HK-2 (cell line): ENCODE data around the gene PODN.

Experiments
- DNase-seq: peaks from one replicate; pipeline ENCODE4 v3.0.0-alpha.2; 2018; ENCODE audit not compliant: unreplicated experiment

PODN gene

DNA sequence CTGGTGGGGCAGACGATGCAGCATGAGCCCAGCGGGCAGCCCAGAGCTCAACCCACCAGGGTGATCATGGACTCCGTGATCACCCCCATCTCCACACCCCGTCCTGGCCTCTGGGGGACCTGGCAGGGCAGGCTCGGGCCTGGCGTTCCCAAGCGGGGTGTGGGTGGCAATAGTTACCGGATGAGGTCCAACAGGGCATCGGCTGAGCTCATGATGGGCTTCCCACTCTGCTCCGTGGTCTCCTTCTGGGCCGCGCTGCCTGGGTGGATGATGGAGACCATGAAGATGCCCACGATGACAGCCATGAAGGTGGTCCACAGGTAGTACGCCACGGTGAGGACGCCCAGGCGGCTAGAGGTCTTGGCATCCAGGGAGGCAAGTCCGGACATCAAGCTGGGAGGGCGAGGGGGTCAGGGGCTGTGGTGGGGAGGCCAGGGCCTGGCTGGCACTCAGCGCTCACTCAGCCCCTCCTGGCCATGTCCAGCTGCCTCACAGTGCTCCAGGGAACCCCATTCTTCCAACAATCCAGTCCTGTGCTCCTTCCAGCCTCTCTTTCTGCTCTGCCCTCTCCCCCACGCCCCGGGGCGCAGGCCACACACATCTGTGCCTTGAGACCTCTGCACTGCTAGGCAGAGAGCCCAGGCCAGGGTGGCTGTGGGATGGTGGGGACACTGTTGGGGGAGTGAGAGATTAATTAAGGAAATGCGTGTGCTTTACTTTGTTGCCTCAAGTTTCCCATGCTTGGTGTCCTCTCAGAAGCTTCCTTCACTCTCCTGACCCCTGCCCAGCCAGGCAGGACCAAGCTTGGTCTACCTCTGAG is 52.8 kb downstream of the PODN start:
- DNase-seq = no peak

DNA sequence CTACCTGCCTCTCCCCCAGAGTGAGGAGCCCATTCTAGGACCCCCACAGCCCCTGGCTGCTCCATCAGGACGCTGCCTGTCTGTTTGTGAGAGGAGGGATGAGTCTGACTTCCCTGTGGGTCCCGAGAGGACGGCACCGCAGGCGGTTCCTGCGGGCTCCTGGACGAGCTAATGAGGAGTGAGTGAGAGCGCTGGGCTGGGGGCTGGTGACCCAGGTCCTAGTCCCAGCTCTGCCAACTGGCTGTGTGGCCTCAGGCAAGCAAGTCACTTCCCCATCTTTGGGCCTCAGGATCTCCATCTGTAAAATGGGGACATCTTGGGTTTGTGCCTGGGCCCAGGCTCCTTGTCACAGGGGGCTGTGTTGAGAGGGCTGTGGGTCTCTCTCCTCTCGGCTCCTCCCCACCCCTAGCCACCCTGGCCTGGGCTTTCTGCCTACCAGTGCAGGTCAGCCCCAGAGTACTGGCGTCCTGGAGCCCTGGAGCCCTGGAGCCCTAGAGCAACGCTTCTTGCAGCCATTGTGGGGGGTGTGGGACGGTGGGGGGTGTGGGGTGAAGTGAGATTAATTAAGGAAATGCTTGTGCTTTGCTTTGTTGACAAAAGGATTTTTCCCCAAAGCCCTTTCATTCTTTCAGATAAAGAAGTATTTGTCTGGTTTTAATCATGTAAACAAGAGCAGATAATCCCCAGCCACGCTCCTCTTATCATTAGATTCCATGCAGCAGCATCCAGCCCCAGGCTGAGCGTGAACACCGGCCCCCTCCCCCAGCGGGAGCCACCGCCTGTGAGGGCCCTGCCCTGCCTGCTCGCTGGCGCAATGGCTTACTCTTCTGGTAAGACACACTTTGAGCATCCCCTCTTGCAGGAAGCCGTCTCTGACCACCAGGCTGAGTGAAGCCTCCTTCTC is 53.6 kb downstream of the PODN start:
- DNase-seq = no peak

DNA sequence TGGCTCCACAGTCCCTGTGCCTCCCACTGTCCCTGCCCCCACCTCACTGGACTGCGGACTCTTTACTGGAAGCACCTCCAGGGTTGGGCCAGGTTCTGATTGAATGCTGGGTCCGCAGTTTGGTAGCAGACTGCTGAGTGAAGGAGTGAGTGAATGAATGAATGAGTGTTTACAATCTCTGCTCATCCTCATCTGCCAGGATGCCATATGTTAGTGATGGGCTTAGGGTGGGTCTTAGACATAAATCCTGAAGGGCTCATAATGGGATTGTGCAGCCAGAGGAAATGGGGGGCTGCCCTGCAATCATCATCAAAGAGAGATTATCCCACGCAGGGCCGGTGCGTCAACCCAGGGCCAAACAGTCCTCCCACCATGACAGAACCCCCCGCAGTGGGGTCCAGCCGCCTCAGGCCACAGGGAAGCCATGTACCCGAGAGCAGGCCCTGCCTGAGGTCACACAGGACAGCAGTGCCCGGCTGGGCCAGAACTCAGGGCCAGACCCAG is 54.3 kb downstream of the PODN start:
- no peak for DNase-seq

DNA sequence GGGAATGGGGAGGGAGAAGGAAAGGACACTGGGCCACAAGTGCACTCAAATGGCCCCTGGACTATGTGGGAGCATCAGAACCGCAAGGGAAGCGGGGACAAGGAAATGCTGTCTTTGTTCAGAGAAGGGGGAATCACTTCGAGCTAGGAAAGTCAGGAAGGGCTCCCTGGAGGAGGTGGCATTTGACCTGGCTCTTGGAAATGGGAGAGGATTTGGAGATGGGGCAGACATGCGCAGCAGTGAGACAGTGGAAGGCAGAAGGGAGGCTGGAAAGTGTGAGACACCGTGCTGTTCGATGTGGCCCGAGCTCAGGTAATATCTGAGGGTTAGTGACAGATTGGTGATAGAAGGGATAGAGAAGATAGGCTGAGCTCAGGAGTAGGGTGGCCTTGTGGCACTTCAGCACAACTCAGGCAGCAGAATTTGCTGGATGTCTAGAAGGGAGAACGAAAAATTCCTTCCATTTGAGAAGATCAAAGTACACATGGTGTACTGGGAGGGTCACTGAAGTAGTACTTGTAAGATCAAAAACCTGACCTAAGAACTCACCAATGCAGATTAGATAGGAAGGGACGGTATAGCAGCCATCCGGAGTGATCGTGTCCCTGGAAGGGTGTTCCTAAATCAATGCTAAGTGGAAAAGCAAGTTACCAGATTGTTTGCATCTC is 55.1 kb downstream of the PODN start:
- DNase-seq = no peak

DNA sequence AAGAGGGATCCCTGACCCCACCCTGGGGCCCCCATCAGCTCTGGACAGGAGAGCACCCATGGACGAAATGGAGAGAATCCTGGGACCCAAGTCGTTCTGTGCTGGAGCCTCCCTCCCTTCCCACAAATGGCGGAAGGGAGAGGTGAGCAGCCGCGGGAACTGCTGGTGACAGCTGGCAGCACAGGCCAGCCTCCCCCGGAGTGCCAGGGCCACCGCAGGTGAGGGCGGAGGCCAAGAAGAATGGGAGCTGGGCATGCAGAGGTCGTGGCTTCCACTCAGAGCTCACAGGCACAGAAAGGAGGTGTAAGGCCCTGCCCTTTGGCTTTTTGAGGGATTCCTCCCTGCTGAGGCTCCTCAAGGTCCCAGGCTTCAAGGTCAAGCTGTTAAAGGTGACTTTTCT is 55.8 kb downstream of the PODN start:
- no peak for DNase-seq

DNA sequence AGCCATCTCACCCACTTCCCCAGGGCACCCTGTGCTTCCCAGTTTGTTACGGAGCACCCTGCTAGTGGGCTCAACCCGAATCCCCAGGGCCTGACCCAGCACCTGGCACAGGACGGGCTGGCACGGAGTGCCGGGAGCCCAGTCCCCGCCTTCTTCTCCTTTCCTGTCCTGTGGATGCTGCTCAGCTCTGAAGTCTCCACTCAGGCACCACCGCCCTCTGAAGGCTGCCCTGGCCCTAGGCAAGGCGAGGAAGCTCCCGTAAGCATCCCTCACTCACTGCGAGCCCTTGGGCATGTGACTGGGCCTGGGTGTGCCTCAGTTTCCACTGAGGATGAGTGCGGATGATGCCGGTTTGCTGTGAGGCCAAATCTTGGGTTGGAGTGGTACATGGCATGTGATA is 58.6 kb downstream of the PODN start:
- no peak for DNase-seq

DNA sequence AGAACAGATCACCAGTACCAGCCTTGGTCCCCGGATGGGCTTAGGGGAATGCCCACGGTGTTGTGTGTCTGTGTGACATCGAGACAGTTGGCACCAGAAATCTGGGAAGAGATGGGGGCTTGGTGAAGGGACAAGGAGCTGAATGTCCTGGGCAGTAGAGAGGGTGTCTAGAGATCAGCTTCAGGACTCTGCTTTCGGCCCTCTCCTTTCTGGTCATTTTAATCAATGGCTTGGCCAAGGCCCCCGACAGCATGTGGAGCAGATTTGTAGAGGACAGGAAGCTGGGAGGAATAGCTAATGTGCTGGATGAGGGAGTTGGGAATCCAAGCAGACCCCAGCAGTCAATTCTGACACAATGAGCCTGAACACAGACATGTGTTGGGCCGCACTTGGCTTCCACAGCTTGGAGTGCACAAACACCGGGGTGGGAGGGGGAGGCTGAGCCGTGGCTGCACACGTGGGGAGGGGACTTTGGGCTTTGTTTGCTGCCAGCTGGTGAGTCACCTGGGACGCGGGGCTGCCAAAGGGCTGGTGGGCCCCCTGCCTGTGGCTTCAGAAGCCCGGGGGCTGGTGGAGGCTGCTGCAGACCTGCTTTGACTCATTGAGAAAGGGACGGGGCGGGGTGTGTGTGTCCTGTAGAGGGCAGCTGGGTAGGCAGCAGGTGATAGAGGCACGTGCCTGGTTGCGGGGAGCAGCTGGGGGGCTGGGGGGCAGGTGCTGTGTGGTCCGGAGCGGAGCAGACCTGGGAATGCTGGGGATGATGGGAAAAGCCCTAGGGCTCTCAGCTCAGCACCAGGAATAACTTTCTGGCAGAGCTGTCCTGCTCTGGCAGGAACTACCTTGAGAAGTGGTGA is 59.5 kb downstream of the PODN start:
- DNase-seq = no peak

DNA sequence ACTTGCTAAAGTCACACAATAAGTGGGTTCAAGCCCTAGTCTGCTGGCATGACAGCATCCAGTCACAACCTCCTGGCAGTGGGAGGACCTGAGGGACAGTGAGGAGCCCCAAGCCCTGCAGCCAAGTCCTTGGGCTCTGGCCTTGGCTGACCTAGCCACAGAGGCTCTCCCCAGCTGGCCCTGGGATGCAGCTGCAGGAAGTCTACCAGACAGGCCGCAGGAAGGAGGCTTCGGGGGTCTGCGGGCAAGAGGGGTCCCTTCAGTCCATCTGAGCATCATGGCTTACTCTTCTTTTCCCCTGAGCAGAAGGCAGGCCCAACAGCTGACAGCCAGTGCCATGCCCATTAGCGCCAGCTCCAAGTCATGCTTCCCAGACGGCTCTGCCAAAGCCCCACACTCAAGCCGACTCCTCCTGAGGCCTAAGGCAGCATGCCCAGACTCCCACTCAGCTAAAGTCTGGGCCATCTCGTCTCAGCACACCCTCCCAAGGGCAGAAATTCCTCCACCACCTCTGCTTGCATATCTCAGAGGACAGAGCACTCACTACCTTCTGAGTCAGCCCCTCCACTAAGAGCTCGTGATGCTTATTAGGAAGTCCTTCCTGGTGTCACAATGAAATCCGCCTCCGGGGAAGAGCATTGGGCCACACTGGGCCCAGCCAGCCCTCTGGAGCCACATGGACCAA is 60.3 kb downstream of the PODN start:
- DNase-seq = no peak

DNA sequence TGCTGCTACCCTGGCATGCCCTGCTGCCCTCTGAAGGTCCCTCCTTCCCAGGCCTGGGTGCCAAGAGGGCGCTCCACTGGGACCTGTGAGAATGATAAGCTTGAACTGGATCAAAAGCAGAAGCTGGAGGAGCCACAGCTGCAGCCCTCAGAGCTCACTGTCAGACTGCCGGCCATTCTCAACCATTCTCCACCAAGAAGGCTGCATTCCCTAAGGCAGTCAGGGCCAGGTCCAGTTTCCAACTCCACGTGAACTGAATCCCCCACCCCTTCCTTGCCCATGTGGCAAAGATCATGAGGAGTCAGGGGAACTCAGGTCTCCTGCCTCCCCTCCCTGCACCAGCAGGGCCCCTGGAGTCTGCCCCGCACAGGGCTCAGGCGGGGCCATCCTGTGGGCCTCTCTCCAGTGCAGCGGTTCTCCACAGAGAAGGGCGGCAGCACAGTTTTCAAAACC is 61.0 kb downstream of the PODN start:
- DNase-seq = no peak

DNA sequence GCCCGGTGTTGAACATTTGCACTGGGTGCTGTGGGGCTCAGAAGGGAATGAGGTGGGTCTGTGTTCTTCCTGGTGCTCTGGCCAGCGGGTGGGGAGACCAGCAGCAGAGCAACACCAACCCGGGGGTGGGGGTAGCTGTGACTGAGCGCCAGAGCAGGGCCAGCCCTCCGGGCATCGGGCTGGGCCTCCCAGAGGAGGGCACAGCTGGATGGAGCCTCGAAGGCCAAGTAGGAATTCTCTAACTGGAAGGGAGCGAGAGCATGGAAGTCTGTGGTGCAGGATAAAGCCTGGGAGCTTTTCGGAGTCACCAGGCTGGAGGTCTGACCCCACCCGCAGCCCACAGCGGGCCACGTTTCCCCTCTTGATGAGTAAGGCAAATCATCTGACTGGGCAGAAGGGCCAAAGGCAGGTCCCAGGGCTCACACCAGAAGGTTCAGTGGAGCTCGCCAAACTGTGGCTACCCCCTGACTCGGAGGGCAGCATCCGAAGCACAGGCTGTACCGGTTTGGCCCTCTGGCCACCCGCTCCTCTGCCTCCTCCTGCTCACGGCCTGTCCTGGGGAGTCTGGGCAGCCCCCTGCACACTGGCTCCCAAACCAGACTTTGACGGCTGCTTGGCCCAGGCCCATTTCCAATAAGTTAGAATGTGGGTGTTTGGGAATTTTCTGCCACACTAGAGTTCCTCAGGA is 61.6 kb downstream of the PODN start:
- DNase-seq = no peak

DNA sequence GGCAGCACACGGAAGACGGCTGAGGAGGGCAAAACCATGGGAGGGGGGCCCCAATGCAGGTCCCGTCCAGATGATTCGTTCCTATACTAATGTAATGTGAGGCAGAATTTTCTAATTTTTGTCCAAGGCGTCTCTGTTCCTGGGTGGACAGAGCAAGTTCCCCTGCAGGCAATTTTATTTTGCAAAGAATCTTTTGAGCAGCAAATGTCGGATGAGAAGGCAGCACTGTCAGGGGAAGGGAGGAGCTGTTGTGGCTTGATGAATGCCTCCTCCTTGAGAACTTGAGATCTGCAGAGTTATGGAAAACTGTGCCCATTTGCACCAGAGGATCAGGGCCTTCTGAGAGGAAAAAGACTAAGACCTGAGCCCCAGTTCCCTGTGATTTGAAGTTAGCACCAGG is 63.1 kb downstream of the PODN start:
- no peak for DNase-seq

DNA sequence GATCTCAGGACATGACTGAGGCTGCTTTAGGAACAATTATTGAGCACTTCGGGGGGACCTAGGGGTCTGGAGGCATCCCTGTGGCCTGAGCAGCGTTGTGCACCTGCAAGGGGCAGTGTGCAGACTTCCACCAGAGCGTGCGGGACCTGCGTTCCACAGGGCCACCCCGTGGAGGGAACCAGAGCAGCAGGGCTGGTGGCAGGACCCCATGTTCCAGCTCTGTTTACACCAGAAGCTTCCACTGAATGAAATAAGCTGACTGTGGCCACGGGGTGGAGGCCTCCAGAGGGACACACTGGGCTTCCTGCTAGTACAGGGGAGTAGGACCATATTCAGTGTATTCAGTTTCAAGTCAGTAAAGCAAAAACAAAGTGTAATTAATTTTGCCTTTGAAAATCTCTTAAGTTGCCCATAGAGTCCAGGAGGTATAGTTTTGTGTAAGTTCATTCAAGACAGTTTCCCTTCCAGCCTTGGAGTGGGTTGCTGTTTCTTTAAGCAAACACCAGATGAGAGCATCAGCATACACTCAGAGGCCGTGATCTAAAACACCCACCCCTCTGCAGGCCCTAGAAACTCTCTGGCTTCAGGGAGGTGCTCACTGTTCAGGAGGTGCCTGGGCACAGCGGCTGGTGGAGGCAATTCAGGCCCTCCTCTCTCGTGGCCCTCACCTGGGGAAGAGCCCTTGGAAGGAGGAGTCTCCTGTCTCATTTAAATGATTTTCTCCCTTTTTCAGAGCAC is 63.8 kb downstream of the PODN start:
- DNase-seq = no peak

DNA sequence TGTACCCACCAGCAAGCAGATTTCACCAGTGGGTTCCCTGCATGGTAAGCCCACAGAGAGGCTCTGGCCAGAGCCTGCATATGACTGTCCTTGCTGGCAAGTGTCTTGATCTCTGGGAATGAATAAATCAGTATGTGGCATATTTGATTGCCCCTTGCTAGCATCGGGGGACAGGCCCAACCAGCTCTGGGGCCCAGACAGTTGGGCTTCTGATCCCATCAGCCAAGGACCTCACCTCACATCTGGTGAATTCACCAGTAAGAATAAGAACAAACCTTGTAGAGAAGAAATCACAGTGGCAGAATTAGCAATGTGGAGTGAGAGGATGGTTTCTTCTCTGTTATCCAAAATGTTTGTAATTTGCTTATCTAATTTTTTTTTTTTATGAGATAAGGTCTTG is 64.5 kb downstream of the PODN start:
- no peak for DNase-seq

DNA sequence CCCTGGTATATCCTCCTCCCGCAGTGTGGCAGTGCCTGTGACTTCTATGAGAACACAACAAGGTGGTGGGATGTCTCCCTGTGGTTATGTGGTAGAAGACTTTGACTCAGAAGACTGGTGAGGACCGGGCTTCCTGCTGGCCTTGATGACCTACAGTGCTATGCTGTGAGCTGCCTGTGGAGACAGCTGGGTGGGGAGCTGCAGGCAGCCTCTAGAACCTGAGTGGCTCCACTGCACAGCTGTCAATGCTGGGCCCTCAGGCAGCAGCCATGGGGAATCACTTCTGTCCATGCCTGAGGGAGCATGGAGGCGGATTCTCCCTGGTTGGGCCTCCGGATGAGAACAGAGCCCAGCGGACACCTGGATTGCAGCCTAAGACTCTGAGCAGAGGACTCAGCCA is 65.5 kb downstream of the PODN start:
- DNase-seq = no peak

DNA sequence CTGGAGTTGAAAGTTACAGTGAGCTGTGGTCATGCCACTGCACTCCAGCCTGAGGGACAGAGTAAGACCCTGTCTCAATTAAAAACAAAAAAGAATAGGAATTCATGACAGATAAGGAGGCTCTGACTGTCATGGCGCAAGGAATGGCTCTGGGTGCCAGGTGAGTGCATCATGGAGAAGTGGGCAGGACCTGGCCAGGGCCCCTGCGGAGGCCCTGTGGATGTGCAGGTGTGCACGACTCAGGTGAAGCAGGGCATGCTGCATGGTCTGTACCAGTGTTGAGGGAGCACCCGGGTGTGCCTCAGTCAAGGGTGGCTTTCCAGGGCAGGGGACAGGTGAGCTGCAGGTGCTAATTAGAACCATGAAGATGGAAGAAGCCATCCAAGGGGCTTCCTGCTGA is 66.4 kb downstream of the PODN start:
- DNase-seq = no peak

DNA sequence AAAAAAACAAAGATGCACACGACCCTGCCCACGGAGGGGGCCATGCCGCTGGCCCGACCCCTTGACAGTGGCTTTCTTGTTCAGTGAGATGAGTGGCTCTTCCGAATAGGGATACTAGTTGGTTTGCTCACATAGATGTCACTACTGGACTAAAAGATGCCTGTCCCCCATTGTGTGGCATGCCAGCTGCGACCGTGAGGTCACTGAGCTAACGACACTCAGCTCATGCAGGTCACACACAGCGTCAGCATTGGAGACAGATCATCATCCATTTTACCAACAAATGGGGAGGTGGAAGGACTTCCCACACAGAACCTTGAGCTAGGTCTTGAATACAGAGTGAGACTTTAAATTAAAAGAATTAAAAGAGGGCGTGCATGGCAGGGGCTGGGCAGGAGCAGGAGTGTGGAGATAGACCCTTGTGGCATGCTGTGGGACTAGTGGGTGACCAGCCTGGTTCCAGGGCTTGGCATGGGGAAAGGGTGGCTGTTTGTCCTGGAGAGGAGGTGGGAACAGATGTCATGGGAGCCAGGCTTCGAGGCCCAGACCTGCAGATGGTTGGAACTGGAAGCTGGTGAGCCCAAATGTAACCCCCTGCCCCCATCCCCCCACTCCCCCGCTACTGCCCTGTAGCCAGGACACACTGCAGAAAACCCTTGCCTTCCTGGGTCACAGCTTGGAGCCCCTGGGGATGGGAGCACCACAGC is 68.0 kb downstream of the PODN start:
- DNase-seq = no peak

DNA sequence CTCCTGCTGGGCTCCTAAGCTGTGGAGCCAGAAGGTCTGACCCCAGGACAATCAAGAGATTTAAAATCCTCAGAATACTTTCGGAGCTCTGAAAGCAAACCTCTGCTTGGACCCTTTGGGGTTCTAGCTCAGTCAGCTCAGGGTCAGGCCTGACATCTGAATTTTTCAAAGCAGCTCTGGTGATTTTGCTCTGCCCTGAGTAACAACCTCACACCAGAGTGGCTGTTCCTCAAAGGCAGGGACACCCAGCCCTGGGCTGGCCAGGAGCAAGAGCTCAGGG is 68.5 kb downstream of the PODN start:
- DNase-seq = no peak

DNA sequence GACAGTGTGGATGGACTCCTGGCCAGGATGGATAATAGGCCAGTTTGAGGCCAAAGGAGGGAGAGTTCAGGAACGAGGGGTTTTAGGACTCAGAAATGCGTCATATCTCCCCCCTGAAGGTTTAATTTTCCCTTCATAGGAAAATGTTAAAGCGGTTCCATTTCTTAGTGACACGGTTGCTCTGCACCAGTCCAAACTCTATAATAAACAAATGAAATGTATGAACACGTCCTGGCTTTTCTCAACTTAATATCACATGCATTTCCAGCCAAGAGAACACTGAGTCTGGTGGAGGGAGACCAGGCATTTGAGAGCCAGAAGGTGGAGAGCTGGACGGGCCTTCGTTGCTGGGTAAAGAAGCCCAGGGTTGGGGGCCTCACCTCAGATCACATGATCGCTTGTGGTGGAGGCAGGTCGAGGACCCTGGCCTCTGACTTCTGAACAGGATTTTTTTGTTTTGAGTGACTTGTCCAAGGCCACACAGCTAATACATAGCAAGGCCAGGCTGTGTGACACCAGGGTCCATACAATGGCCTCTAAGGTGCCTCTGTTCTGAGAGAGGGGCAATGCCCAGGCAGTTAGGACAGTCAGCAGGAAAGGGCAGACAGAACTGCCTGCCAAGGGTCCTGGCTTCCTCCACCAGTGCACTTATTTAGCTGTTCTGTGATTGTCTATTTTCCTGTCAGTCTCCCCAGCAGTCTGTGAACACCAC is 69.0 kb downstream of the PODN start:
- DNase-seq = no peak

DNA sequence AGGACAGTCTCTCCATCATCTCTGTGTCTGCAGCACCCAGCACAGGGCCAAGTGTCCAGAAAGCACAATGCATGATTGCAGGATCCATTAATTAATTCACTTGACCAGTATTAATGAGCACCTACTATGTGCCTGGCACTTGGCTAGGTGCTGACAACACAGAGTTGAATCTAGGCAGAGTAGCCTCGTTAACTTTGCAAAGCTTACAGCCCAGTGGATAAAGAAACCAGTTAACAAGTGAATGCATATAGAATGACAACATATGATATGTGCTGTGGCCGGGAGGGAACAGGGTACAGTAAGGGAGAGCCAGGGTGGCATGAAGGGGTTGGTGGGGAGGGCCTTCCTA is 69.6 kb downstream of the PODN start:
- no peak for DNase-seq
